Measurements from ENCODE around the gene NUP42.
"Not testable (repeated sequence)": the region's sequence is repeated elsewhere in the genome, so short reads cannot be mapped to it uniquely, and the experiment has no call there.

The NUP42 gene, protein sequence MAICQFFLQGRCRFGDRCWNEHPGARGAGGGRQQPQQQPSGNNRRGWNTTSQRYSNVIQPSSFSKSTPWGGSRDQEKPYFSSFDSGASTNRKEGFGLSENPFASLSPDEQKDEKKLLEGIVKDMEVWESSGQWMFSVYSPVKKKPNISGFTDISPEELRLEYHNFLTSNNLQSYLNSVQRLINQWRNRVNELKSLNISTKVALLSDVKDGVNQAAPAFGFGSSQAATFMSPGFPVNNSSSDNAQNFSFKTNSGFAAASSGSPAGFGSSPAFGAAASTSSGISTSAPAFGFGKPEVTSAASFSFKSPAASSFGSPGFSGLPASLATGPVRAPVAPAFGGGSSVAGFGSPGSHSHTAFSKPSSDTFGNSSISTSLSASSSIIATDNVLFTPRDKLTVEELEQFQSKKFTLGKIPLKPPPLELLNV

GRCh38 chr7:23181684-23182553, at the start of gene NUP42:
TSS of gene NUP42 (plus strand) at chr7:23182048. CDS start at chr7:23182086, 38 bp downstream.
- peak; percentile 82 for DNase-seq

GRCh38 chr7:23133797-23134196, 48.1 kb upstream of the NUP42 start:
- no peak for DNase-seq

- DNase-seq: no peak
Observed at GRCh38 chr7:23135755-23136154, 46.1 kb upstream of the NUP42 start.

DNA sequence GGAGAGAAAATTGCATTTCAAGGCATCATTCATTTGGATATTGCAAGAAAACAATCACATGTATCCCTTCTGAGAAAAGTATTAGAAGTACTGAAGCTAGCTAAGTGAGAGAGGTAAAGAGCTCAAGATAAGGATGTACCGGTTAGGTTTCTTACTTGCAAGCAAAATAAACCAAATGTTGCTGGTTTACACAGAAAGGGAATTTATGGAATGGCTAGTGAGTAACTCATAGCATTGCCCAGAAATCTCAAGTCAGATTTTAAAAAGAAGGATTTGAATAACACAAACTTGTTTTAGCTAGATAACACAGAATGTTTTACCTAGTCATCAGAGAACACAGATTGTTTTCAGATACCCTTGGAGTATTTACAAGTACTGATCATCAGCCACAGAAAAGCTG, 45.6 kb upstream of the NUP42 start:
- DNase-seq: no peak

GRCh38 chr7:23157679-23158078, 24.2 kb upstream of the NUP42 start:
- no peak for DNase-seq

- DNase-seq: no peak
Observed at GRCh38 chr7:23158546-23158945, 23.3 kb upstream of the NUP42 start.

GRCh38 chr7:23161482-23161881, 20.4 kb upstream of the NUP42 start:
- DNase-seq: no peak

DNA sequence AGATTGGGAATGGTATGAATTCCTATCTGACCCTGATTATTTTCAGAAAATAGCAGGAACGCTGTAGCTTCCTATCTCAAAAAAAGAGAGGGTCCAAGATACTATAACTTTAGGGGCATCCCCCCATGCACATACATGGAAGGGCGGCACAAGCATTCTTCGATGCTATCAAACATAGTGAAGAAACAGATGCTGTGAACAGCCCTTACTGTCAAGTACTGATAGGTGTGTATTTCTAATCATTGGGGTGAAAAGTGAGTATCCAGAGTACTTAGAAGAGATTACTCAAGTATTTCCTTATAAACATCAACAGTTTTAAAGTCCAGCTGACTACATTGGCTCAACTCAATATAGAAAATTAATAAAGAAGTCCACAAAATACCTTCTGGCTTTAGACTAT, 17.0 kb upstream of the NUP42 start:
- no peak for DNase-seq

DNA sequence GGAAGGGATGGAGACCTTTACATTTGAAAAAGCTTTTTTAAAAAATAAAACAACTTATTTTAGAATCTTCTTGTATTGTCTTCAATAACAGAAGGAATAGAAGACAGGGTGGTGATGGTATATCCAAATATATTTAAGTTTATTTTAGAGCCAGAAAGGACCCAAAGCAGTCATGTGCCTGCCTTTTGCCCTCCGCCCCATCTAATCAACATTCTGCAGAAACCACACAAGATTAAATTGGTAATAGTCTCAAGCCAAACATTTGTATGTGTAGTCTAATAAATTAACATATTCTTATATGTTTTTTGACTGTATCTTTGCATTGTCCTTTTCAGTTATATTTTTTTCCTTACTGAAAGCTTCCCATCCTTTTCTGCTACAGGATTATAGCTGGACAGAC, 16.5 kb upstream of the NUP42 start:
- DNase-seq: no peak

DNA sequence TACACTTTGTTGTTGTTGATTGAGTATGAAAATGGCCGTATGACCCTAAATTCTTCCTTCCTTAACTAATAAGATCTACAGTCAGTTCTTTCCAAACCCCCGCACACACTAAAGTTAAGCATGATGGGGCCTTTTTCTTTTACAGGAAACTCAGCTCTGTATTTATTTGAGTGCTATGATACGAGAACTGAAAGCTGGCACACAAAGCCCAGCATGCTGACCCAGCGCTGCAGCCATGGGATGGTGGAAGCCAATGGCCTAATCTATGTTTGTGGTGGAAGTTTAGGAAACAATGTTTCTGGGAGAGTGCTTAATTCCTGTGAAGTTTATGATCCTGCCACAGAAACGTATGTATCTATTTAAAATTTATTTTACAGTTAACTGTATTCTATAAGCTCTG, 14.2 kb upstream of the NUP42 start:
- DNase-seq: no peak

- no peak for DNase-seq
Observed at GRCh38 chr7:23168111-23168885, 13.6 kb upstream of the NUP42 start.

- DNase-seq: no peak
Observed at GRCh38 chr7:23175938-23176337, 5.9 kb upstream of the NUP42 start.

DNA sequence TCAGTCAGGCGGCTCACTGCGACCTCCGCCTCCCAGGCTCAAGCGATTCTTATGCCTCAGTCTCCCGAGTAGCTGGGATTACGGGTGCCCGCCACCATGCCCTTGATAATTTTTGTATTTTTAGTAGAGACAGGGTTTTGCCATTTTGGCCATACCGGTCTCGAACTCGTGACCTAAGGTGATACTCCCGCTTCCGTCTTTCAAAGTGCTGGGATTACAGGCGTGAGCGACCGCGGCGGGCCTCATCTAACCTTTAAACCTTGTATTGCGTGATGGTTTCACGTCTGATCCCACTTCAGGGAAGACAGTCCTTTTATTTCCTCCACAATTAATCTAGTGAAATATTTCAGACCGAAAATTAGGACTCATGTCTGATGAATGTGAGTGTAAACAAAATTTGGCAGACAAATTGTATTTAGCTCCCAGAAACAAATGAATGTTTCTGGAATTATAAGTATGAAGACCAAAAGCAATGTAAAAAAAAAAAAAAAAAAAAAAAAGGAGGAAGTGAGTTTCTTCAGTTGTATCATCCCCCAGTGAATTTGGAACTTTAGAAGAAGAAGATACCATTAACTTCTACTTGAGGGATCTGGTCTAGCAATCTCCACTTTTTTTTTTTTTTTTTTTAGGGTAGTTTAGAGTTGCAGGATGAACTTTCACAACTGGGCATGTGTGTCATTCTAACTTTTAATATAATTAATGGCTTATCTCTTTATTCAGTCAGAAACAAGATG, 1.6 kb downstream of the NUP42 start:
- no peak for DNase-seq

DNA sequence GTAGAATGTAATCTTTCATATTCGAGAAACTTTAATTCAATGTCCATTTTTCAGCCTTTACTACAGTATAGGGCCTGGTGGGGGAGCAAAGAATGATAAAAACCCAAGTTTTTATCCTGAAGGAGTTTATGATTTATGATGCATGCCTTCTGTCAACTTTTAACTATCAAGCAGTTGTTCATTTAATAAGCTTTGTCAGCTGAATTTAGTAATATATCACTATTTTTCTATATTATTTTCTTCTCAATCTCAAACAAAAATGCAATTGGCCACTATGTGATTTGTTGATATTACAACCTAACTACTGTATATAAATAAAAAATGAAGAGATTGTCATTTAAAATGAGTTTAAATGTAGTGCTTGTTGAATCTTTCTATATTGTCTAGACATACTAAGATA, 2.4 kb downstream of the NUP42 start:
- DNase-seq: no peak

DNA sequence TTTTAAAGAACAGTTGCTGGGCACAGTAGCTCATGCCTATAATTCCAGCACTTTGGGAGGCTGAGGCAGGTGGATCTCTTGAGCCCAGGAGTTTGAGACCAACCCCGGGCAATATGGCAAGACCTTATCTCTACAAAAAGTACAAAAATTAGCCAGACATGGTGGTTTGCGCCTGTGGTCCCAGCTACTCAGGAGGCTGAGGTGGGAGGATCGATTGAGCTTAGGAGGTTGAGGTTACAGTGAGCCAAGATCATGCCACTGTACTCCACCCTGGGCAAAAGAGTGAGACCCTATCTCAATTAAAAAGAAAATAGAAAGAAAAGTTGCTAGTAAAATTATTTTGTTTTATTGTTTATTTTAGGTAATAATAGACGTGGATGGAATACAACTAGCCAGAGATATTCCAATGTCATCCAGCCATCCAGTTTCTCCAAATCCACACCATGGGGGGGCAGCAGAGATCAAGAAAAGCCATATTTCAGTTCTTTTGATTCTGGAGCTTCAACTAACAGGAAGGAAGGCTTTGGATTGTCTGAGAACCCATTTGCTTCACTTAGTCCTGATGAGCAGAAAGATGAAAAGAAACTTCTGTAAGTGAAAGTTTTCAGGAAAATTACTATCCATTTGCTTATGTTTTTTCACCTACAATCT, 3.0 kb downstream of the NUP42 start:
- DNase-seq: no peak

DNA sequence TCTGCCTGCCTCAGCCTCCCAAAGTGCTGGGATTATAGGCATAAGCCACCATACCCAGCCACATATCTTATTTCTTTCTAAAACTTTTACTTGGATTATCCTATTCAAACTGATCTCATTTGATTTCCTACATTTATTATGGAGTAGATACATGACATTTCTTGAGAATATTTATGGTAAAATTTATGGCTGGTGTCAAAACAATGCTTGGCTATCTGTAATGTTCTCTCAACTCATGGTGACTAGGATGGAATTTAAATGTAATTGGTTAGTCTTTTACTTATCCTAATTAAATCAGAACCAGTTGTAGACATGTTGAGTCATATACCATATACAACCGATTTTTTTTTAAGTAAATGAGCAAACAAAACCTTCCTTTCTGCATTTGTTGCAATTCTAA, 4.1 kb downstream of the NUP42 start:
- no peak for DNase-seq

- DNase-seq: no peak
Observed at GRCh38 chr7:23191022-23191421, 9.2 kb downstream of the NUP42 start.

DNA sequence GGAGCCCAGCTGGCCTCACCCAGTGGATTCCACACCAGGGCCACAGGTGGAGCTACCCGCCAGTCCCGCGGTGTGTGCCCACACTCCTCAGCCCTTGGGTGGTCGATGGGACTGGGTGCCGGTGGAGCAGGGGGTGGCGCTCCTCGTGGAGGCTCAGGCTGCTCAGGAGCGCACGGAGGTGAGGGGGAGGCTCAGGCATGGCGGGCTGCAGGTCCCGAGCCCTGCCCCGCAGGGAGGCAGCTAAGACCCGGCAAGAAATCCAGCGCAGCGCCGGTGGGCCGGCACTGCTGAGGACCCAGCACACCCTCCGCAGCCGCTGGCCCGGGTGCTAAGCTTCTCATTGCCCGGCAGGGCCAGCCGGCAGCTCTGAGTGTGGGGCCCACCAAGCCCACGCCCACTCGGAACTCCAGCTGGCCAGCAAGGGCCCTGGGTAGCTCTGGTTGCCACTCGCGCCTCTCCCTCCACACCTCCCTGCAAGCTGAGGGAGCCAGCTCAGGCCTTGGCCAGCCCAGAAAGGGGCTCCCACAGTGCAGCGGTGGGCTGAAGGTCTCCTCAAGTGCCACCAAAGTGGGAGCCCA, 11.9 kb downstream of the NUP42 start:
- DNase-seq: not testable (repeated sequence)

DNA sequence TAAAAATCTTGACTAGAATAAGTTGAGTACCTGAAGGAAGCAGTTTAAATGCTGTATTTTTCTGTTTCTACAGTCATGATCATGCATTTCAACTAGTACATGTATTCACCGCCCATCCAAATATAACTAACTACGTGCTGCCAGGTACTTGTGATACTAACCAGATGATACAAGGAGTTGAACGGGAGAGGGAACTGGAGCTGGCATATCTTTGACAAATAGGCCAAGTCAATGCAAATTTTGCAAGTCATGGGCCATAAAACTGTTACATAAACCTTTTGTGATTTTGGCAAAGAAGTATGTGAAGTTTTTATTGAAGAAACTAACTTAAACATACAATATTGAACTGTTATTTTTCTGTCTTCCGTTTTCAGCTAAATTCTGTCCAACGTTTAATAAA, 14.5 kb downstream of the NUP42 start:
- no peak for DNase-seq

DNA sequence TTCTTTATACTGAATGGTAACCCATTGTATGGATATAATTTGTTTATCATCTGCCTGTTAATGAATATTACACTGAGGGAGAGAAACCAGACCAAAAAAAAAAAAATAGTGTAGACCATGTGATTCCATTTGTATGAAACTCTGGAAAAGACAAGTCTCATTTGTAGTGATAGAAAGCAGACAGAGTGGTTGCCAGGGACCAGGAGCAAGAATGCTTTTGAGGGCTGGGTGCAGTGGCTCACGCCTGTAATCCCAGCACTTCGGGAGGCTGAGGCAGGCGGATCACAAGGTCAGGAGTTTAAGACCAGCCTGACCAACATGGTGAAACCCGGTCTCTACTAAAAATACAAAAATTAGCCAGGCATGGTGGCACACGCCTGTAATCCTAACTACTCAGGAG, 15.9 kb downstream of the NUP42 start:
- DNase-seq: not testable (repeated sequence)

DNA sequence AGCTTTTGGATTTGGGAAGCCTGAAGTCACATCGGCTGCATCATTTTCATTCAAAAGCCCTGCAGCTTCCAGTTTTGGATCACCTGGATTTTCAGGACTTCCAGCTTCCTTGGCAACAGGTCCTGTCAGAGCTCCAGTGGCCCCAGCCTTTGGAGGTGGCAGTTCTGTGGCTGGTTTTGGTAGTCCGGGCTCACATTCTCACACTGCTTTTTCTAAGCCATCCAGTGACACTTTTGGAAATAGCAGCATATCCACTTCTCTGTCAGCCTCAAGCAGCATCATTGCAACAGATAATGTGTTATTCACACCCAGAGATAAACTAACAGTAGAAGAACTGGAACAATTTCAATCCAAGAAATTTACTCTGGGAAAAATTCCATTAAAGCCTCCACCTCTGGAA, 18.5 kb downstream of the NUP42 start:
- no peak for DNase-seq

DNA sequence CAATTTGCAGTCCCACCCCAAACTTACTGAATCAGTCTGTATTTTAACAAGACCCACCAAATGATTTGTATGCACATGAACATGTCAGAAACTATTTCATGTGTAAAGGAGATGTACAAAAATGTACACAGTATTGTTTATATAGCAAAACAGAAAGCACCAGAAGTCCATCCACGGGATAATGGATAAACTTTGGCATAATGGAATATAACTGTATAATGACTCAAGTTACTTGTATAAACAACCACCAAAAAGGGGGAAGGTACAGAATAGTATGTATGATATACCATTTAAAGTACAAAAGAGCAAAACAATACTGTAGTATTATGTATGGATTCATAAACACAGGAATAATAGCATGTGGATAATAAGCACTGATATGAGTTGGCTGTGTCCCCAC, 22.4 kb downstream of the NUP42 start:
- no peak for DNase-seq

Data from NCI-H524 treated with DMSO at 0.1 percent for 48 hours (cell line).